GM11168 (cell line): ENCODE results near the gene LIN28B.
"Not testable (repeated sequence)": the region's sequence is repeated elsewhere in the genome, so short reads cannot be mapped to it uniquely, and the experiment has no call there.

ENCODE experiments used
- in situ Hi-C: fragments of 300-500 bp; cut with MboI; formaldehyde crosslinking; loops from one replicate; pipeline ENCODE4 v1.12.0; 2022; ENCODE audit warnings: low sequenced_read_pairs; ENCODE audit not compliant: unreplicated experiment

Gene LIN28B, protein sequence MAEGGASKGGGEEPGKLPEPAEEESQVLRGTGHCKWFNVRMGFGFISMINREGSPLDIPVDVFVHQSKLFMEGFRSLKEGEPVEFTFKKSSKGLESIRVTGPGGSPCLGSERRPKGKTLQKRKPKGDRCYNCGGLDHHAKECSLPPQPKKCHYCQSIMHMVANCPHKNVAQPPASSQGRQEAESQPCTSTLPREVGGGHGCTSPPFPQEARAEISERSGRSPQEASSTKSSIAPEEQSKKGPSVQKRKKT

GRCh38 chr6:104956731-104957294, at the start of gene LIN28B:
TSS of gene LIN28B (plus strand) at chr6:104957107. CDS start at chr6:104957251, 144 bp downstream.
- in situ Hi-C loops, result no loop called here

DNA sequence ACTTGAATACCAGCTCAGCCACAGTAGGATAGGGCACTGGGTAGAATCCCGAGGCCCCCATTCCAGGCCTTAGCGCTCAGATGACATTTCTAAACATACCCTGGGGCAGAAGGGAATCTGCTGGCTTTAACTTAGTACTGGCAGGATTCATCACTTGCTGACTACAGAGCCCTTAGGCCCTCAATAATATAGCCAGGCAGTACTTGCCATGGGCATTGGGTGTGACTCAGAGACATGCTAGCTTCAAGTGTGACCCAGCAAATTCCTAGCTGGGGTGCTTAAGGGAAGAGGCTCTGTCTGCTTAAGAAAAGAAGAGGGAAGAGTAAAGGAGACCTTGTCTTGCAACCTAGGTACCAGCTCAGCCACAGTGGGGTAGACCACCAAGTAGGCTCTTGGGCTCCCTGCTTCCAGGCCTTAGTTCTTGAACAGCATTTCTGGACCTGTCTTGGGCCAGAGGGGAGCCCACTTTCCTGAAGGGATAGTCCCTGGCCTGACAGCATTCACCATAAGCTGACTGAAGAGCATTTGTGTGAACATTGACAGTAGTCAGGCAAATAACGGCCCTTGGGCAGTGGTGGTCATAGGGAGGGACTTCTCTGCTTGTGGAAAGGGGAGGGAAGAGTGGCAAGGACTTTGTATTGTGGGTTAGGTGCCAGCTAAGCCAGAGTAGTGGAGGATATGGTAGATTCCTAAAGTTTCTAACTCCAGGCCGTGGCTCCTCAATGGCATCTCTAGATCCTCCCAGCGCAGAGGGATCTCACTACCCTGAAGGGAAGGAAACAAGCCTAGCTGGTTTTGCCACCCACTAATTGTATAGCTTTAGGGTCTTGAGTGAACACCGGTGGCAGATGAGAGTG, 48.6 kb upstream of the LIN28B start:
- in situ Hi-C loops, result no loop called here

DNA sequence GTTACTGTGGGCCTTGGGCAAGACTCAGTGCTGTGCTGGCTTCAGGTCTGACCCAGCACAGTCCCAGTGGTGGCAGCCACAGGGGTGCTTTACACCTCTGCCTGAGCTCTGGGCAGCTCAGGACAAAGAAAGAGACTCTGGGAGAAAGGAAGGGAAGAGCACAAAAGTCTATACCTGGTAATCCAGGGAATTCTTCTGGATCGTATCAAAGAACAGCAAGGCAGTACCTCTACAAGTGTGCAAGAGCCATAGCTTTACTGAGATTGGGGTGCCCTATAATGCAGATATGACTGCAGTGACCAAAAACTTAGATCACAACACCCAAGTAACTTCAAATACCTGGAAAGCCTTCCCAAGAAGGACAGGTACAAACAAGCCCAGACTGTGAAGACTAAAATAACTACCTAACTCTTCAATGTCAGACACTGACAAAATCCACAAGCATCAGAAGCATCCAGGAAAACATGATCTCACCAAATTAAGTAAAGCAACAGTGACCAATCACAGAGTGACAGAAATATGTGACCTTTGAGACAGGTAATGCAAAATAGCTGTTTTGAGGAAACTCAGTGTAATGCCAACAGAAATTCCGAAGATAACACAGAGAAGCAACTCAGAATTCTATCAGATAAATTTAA, 47.9 kb upstream of the LIN28B start:
- in situ Hi-C loops, result no loop called here

DNA sequence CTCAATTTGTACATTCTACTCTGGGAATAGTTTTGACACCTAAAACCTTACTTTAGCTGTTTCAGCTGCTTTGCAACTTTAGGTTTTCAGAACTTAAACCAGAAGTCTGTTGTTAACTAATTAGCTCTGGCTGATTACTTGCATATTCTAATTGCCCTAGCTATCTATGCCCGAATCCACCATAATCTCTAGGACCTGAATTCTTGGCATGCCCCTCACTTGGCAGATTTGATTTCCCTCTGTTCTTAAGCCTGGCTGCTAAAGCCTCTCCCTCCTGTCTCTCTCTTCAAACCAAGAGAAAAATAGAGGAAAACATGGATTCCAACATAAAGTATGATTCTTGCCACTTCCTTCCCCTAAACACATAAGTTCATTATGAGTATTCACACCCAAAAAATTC, 35.0 kb upstream of the LIN28B start:
- in situ Hi-C loops, result no loop called here

DNA sequence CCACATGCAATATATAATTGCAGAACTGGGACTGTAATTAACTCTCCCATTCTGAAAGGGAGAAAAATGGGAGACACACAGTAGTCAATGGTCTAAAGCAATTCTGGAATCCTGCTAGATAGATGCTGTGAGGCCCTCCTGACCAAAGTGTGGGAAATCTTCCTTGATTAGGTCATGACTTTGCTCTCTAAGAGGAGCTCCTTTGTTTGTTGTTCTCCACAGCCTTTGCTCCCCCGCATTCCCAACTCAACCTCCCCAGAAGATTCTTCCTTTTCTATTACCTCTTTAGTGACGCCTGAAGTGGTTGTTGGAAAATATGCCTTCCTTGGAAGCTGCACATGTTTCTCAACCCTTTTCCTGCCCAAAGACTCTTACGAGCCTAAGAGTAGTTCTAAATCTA, 28.8 kb upstream of the LIN28B start:
- in situ Hi-C loops, result no loop called here

DNA sequence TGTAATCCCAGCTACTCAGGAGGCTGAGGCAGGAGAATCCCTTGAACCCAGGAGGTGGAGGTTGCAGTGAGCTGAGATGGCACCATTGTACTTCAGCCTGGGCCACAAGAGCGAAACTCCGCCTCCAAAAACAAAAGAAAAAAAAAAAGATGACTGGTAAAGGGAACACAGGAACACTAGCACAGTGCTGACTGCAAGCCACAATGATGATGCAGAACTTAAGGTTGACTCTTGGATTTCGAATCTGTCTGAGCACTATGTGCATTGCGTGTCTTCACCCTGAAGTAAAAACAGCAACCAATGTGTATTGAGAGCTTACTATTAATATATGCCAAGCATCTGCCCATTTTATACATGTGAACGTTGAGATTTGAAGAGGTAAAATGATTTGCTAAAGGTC, 27.6 kb upstream of the LIN28B start:
- in situ Hi-C loops, result no loop called here

DNA sequence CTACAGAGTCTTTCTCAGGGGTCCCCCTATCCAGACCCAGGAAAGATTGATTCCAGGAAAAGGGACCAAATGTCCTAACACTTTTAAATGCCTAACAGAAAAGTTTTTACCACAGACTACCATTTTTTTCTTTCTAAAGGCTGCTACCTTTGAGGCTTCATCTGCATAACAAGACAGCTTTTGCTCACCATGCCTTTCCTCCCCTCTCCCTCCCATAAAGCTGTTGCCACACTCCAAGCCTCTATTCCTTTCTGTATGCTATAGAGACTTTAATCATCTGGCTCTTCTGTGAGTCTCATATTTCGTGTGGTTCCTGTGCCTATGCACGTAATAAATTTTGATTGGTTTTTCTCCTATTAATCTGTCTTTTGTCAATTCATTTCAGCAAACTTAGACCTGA, 26.0 kb upstream of the LIN28B start:
- in situ Hi-C loops, result no loop called here

GRCh38 chr6:104936766-104937535, 20.0 kb upstream of the LIN28B start:
- in situ Hi-C loops, result no loop called here

DNA sequence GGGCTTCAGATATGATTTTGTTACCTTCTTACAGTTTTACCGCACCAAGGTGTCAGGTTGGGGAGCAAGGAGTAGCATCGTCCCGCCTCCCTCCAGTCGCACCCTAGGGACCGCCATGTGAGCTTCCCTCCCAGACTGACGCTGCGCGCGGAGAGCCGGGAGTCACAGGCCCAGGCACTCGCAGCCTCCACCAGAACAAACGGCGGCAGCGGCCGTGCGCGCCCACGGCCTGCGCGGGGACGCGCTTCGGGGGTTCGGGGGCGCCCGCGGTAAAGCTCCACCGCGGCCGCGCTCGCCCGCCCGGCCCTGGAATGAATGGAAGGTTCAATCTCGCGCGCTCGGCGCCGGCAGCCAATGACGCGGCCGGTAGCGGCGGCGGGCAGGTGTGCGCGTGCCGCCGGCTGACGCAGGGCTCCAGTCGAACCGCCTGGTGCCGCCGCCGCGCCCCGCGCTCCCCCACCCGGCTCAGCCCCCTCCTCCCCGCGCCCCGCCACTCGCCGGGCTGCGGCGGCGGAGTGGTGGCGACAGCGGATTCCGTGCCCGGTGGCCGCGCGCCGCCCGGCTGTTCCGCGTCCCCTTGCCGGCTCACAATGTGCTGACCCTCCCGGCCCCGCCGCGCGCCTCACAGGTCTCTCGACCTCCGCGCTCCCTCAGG, 16.5 kb upstream of the LIN28B start:
- in situ Hi-C loops, result no loop called here

DNA sequence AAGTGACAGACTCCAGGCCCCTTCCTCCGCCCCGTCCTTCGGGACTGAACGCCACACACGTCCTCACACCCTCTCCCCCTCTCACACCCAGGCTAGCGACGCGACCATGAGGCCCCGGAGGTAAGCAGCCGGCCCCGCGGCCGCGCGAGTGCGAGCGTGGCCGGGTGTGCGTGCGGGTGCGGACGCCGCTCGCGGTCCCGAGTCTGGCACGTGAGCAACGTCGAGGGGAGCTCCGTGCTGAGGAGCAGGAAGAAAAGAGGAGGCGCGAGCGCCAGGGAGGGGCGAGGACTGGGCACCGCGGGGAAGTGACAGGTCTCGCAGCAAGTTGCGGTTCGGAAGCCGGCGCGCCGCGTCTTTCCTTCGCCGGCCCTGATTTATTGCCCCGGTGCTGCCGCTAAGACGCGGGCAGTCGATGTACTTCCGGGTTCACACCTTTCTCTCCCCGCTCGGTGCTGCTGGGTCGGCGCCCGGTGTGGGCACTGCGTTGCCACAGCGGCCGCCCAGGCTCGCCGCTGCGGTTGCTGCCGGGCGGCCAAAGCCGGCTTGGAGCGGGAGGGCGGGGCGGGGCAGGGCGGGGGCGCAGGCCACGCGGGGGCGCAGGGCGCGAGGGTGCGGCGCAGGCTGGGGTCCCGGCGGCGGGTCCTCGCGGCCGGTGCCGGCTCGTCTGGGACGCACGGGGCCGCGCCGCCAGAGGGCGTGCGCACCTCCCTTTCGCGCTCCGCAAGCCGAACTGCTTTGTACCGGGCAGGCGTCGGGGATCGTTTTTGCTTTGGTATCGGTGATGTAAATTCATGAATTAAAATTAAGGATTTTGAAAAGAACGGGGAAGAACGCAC, 15.8 kb upstream of the LIN28B start:
- in situ Hi-C loops, result no loop called here

- in situ Hi-C loops, result no loop called here
Observed at GRCh38 chr6:104941729-104942091, 15.2 kb upstream of the LIN28B start.

DNA sequence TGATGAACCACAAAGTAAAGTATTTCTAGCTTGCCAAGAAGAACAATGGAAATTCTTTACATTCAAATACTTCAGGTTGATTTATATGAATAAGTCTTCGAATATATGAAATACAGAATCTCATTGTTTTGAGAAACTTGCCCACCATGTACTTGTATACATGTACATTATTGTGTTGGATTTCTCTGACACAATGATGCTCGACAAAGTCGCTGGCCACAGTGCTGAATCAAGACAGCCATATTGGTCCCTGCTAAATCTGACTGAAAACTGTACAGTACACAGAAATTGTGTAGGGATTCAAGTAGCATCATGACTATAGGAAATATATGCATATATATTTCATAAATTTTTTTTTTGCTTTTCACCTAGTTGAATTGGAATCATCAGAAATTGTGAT, 13.1 kb upstream of the LIN28B start:
- in situ Hi-C loops, result no loop called here

- in situ Hi-C loops, result no loop called here
Observed at GRCh38 chr6:104949206-104949605, 7.7 kb upstream of the LIN28B start.

- in situ Hi-C loops, result no loop called here
Observed at GRCh38 chr6:104951677-104952076, 5.2 kb upstream of the LIN28B start.

DNA sequence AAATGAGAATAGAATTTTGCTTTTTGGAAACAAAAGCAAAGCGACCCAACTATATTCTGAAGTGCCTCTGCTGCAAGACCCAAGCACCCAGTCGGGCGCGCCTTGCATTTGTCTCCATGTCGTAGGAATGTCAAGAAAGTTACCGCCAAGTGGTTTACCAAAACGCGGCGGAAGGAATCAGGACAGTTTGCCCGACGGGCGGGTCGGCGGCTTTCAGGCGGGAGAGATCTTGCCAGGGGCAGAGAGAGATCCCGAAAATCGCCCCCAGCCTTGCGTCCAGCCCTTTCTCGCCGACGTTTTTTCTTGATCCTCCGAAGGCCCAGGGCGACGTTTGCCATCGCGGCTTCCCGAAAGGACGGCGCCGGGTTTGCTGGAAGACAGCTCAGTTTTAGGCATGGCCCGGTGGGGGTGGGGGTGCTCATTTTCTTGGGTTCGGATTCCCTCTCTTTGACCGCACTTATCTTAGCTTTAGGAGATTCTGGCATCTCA, 4.0 kb upstream of the LIN28B start:
- in situ Hi-C loops, result no loop called here

GRCh38 chr6:104953400-104954189, 3.3 kb upstream of the LIN28B start:
- in situ Hi-C loops, result not testable (repeated sequence)

GRCh38 chr6:104954190-104954797, 2.6 kb upstream of the LIN28B start:
- in situ Hi-C loops, result no loop called here

DNA sequence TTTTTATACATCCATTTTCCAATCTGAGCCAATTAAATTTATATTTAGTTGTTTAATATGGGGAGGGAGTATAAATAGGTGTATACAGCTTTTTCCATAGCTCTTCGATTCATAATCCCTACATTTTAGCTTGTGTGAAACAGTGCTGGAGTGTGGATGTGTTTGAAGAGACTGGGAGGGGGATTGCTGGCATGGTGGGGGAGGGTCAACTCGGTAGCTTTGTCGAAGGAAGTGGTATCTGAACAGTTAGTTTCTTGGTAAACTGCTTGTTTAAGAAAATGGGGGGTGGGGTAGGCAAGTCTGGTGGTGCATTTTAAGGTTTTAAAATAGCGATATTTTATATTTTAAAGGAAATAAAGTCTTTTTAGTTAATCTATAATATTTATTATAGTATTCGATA, 1.4 kb upstream of the LIN28B start:
- in situ Hi-C loops, result no loop called here
